ENCODE measurements around the gene ZBTB8A.
A peak's percentile ranks its signal among the peaks of the same experiment; 100 is the strongest.
"Not testable (repeated sequence)": the region's sequence is repeated elsewhere in the genome, so short reads cannot be mapped to it uniquely, and the experiment has no call there.

The ZBTB8A gene

GRCh38 chr1:32536764-32537163 is 2.5 kb upstream of the ZBTB8A start:
- no peak for DNase-seq (ENCODE audit: low read depth in 1 of 2, low spot score in 1 of 2)

DNA sequence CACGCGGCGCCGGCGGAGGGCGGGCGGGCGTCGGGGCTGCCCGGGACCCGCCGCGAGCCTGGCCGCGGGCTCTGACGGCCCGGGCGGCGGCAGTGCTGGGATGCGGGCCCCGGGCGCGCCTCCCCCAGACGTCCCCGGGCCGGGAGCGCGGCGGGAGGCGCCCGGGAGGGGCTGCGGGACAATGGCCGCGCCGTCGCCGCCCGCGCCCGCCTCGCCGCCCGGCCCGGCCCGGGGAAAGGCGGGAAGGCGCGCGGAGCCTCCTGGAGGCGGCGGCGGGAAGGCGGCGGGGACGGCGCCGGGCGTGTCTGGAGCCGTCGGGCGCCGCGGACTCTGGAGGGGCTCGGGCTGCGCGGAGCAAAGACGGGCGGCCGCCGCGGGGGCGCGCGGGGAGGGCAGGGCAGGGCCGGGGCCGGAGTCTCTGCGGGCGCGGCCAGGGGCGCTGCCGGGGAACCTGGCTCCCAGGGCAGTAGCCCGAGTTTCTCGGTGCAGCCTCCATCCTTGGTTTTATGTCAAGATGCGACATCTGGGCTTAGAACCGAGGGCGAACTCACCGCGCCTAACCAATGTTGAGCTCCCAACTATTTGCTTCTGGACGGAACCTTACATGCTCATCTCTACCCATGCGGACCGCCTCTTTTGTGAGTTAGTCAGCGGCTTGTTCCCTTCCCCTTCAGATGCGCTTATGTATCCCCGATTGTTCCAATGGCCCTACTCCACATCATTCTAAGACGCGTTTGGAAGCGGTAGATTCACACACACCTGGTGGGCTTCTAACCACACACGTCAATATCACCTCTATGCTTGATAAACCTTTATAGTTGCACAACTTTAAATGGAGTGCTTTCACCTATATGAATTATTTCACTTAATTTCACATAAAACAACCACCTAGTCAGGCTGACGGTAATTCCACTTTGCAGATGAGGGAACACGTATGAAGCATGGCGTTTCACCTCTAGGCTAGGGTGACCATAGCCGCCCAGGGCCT is 651 bp downstream of the ZBTB8A start:
- DNase-seq (ENCODE audit: low read depth in 1 of 2, low spot score in 1 of 2): no peak

DNA sequence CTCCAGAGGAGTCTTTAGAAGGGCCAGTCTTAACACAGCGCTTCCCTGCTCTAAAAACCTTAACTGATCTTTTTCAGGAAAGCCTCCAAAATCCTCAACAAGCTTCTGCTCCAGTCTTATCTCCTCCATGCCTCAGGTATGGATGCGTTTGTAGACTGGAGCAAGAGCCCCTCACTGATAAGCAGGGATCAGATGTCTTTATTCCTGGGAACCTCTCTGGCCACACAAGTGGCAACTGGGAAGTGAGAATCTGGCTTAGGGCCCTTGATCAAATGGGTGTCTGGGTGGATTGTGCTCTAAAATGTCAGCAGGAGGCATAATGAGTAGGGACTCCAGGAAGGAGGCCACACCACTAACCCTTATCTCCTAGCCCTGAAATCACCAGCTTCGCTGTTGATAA is 1.4 kb downstream of the ZBTB8A start:
- DNase-seq (ENCODE audit: low read depth in 1 of 2, low spot score in 1 of 2): no peak

- no peak for DNase-seq (ENCODE audit: low read depth in 1 of 2, low spot score in 1 of 2)
Measured at GRCh38 chr1:32541064-32541566, 1.9 kb downstream of the ZBTB8A start.

DNA sequence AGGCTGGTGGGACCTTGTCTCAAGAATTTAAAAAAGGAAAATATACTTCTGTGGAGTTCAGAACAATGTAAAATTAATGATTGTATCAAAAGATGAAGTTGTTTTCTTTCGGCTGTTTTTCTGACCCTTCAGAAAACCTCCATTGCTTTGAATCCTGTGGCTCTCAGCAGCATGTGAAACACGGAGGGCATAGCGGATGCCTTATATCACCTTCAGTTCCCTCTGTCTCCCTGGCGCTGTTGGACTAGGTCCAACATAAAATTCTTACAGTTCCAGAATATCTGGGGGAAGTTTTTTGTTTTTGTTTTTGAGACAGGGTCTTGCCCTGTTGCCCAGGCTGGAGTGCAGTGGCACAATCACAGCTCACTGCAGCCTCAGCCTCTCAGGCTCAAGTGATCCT is 7.4 kb downstream of the ZBTB8A start:
- DNase-seq (ENCODE audit: low read depth in 1 of 2, low spot score in 1 of 2): no peak

DNA sequence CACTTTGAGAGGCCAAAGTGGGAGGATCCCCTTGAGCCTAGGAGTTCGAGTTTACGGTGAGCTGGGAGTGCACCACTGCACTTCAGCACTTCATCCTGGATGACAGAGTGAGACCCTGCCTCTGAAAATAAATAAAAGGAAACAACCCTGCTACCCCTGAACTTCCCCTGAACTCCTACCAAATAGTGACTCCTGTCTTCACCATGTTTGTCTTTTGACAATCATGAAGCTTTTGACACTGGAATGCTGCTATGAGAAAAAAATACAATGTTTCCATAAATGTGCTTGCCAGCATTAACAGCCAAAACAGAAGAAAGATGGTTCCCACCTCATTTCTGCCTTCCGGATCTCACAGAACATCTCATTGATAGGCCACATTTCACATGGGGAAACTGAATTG is 10.4 kb downstream of the ZBTB8A start:
- DNase-seq (ENCODE audit: low read depth in 1 of 2, low spot score in 1 of 2): no peak

- DNase-seq (ENCODE audit: low read depth in 1 of 2, low spot score in 1 of 2): no peak
Measured at GRCh38 chr1:32554288-32554687, 15.1 kb downstream of the ZBTB8A start.

DNA sequence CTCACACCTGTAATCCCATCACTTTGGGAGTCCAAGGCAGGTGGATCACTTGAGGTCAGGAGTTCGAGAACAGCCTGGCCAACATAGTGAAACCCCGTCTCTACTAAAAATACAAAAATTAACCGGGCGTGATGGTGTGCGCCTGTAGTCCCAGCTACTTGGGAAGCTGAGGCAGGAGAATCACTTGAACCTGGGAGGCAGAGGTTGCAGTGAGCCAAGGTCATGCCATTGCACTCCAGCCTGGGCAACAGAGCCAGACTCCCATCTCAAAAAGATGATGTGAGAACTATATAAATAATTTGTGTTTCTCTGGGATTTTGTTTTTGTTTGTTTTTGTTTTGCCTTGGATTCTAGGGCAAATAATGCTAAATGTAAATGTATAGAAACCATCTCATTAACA is 17.8 kb downstream of the ZBTB8A start:
- DNase-seq (ENCODE audit: low read depth in 1 of 2, low spot score in 1 of 2): not testable (repeated sequence)

DNA sequence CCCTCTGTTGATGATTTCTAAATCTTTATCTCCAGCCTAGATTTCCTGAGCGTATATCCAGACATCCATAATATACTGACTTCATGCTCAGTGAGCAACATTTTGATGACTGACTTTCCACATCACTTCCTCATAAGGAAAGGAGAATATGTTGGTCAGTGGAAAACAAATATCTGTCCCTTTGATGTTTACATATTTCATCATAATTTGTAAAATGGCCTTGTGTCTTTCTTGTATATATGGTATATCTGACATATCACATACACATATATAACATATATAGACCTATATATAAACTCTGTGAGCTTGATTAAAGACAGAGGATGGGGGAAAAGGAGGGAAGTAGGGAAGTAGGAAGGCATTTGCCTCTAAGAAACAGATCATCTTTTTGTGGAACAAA is 18.6 kb downstream of the ZBTB8A start:
- DNase-seq (ENCODE audit: low read depth in 1 of 2, low spot score in 1 of 2): no peak

- no peak for DNase-seq (ENCODE audit: low read depth in 1 of 2, low spot score in 1 of 2)
Measured at GRCh38 chr1:32568929-32569328, 29.7 kb downstream of the ZBTB8A start.

- no peak for DNase-seq (ENCODE audit: low read depth in 1 of 2, low spot score in 1 of 2)
Measured at GRCh38 chr1:32580348-32581017, 41.3 kb downstream of the ZBTB8A start.

DNA sequence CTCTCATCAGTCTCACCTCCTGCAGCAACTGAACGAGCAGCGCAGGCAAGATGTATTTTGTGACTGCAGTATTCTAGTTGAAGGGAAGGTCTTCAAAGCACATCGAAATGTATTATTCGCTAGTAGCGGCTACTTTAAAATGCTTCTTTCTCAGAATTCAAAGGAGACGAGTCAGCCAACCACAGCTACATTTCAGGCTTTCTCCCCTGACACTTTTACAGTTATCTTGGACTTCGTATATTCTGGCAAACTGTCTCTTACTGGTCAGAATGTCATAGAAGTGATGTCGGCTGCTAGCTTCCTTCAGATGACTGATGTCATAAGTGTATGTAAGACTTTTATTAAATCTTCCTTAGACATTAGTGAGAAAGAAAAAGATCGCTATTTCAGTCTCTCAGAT is 53.7 kb downstream of the ZBTB8A start:
- no peak for DNase-seq (ENCODE audit: low read depth in 1 of 2, low spot score in 1 of 2)

DNA sequence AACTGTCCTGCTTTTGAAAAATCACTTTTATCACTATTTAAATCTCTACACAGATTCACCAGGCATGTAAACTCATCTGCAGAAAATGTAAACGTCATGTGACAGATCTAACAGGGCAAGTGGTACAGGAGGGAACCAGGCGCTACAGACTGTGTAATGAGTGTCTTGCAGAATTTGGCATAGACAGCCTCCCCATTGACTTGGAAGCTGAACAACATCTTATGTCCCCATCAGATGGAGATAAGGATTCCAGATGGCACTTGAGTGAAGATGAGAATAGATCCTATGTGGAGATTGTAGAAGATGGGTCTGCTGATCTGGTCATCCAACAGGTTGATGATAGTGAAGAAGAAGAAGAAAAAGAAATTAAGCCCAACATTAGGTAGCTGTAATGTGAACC is 60.8 kb downstream of the ZBTB8A start:
- no peak for DNase-seq (ENCODE audit: low read depth in 1 of 2, low spot score in 1 of 2)

GRCh38 chr1:32605711-32606424 is 66.6 kb downstream of the ZBTB8A start:
- DNase-seq (ENCODE audit: low read depth in 1 of 2, low spot score in 1 of 2): no peak

DNA sequence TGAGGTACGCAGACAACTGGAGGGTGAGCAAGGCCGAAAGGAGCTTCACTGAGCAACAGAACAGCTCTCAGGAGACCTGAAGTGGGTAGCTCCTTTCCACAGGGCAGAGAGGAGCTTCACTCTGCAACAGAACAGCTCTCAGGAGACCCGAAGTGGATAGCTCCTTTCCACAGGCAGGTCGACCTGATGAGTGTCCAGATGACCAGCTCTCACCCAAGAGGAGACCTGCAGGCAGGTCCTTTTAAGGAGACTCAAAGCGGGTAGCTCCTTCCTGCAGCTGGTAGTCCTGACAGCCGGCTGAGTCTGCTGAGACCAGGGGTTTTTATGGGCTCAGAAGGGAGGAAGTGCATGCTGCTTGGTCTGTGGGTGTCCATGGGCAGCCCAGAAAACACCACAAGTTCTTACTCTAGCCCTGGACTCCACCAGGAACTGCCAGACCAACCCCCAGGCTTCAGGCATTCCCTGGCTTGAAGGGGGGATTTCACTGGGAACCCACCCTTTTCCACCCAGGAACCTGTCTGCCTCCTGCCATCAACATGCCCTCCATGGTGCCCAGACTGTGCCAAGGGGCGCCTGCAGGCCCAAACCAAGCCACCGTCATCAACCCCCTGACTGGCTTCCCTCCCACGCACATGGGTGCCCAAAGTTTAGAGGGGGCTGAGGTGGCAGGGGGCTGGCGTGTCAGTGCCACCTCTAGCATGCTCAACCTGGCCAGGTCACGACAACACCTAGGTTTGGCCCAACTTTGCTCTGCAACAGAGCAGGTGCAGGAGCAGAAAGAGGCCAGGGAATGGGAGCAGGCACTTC is 67.5 kb downstream of the ZBTB8A start:
- no peak for DNase-seq (ENCODE audit: low read depth in 1 of 2, low spot score in 1 of 2)

DNA sequence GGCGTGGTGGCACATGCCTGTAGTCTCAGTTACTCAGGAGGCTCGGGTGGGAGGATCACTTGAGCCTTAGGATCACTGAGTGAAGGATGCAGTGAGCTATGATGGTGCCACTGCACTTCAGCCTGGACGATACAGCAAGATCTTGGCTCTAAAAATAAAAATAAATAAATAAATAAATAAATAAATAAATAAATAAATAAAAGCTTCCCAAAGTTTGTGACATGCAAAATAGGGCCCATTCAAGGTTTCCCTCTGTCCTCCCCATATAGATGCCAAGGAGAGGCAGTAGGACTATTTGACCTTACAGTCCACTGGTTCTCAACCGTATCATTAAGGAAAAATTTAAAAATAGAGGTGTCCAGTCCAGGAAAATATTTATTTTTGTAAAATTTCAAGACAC is 70.0 kb downstream of the ZBTB8A start:
- no peak for DNase-seq (ENCODE audit: low read depth in 1 of 2, low spot score in 1 of 2)

DNA sequence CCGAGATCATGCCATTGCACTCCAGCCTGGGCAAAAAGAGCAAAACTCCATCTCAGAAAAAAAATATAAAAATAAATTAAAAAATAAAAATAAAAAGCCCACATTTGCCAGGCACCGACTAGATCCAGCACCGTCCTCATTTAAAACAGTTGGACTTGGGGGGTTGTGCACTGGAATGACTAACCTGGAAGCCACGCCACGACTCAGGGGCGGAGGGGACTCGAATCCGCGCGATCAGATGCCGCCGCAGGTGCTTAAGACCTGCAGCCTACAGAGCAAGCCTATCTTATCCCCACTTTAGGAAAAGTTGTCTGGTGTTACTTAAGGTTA is 72.6 kb downstream of the ZBTB8A start:
- DNase-seq (ENCODE audit: low read depth in 1 of 2, low spot score in 1 of 2): no peak

DNA sequence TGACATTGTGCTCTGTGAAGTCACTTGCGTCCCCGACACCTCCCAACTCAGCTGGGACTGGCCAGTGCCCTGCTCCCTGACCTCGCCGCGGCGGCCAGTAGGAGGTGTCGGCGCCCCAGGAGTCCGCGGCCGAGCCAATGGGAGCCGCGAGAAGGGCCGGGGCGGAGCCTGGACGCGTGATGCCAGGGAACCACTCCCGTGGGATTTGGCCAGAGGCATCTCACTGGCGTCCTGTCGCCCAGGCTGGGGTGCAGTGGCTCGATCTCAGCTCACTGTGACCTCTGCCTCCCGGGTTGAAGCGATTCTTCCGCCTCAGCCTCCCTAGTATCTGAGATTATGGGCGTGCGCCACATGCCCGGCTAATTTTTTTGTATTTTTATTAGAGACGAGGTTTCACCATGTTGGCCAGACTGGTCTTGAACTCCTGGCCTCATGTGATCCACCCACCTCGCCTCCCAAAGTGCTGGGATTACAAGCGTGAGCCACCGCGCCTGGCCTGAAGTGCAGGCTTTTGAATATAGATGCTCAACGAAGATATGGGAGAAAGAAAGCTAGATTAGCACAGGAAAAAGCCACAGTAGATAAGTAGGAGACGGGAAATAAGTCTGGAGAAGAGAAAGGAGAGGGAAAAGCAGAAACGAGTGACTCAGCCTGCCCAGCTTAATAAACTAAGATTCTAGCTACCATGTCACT is 73.1 kb downstream of the ZBTB8A start:
- DNase-seq (ENCODE audit: low read depth in 1 of 2, low spot score in 1 of 2): peak in 1 of 2 donors; percentile 3

GRCh38 chr1:32613472-32613871 is 74.2 kb downstream of the ZBTB8A start:
- DNase-seq (ENCODE audit: low read depth in 1 of 2, low spot score in 1 of 2): no peak

- DNase-seq (ENCODE audit: low read depth in 1 of 2, low spot score in 1 of 2): no peak
Measured at GRCh38 chr1:32618673-32619221, 79.5 kb downstream of the ZBTB8A start.

All from activated T-helper 1 cell treated with anti-CD3 and anti-CD28 coated beads, Interleukin-2, amount 50 U/mL, for 16 hours (primary cell).